ENCODE results near the gene GPR179.

The GPR179 gene

GRCh38 chr17:38342886-38343607 is 709 bp downstream of the GPR179 start:
- TF ChIP-seq CREB1 (IDR thresholded peaks at IDR 0.05; ENCODE audit: low read depth) (no peak), EP300 (IDR thresholded peaks at IDR 0.05; ENCODE audit: borderline replicate concordance) (no peak), TAF1 (IDR thresholded peaks at IDR 0.05; ENCODE audit: low read depth) (no peak), EGR1 (IDR thresholded peaks at IDR 0.05) (no peak), TEAD4 (IDR thresholded peaks at IDR 0.05) (no peak), USF1 (IDR thresholded peaks at IDR 0.05) (no peak), YY1 (IDR thresholded peaks at IDR 0.05; ENCODE audit: low read depth) (no peak), TCF12 (IDR thresholded peaks at IDR 0.05; ENCODE audit: low read depth) (no peak), CEBPB (IDR thresholded peaks at IDR 0.05) (no peak), FOXM1 (IDR thresholded peaks at IDR 0.05; ENCODE audit: borderline replicate concordance, low read depth) (no peak), NFIC (IDR thresholded peaks at IDR 0.05) (no peak), ZBTB7A (IDR thresholded peaks at IDR 0.05; ENCODE audit: low read depth) (no peak), RAD21 (IDR thresholded peaks at IDR 0.05; ENCODE audit: low read depth) (no peak)
- TF ChIP-seq, protein P1, sequence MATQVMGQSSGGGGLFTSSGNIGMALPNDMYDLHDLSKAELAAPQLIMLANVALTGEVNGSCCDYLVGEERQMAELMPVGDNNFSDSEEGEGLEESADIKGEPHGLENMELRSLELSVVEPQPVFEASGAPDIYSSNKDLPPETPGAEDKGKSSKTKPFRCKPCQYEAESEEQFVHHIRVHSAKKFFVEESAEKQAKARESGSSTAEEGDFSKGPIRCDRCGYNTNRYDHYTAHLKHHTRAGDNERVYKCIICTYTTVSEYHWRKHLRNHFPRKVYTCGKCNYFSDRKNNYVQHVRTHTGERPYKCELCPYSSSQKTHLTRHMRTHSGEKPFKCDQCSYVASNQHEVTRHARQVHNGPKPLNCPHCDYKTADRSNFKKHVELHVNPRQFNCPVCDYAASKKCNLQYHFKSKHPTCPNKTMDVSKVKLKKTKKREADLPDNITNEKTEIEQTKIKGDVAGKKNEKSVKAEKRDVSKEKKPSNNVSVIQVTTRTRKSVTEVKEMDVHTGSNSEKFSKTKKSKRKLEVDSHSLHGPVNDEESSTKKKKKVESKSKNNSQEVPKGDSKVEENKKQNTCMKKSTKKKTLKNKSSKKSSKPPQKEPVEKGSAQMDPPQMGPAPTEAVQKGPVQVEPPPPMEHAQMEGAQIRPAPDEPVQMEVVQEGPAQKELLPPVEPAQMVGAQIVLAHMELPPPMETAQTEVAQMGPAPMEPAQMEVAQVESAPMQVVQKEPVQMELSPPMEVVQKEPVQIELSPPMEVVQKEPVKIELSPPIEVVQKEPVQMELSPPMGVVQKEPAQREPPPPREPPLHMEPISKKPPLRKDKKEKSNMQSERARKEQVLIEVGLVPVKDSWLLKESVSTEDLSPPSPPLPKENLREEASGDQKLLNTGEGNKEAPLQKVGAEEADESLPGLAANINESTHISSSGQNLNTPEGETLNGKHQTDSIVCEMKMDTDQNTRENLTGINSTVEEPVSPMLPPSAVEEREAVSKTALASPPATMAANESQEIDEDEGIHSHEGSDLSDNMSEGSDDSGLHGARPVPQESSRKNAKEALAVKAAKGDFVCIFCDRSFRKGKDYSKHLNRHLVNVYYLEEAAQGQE (IDR thresholded peaks at IDR 0.05; ENCODE audit: low read depth): no peak
- TF ChIP-seq, protein P2, sequence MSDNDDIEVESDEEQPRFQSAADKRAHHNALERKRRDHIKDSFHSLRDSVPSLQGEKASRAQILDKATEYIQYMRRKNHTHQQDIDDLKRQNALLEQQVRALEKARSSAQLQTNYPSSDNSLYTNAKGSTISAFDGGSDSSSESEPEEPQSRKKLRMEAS (IDR thresholded peaks at IDR 0.05): no peak

DNA sequence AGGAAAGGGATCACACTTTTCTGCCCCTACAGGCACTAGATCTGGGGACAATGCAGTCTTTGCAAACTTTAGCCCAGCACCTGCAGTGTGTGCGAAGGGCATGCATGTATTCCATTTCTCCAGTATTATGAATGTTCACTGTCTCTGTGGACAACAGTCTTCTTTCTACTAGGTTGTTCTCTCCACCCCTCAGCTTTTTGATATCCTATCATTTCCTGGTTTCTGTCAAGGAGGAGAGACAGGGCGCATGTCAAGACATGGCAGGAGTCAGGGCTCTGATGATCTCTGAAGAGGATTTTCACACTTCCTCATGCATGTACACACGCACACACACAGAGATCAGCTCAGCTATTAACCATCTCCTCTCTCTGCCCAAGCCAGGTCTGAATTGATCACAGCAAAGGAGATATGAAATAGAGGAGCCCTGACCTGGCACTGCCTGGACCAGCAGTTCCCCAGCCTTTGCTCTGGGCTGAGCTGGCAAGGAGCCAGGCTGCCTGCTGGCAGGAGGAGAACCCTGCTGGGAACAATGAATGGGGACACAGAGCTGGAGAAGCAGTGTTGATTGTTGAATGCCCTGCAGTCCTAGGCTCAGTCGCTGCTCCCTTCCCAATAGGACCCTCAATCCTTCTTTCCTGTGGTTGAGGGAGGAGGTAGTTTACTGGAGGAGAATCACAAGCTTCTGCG is 2.6 kb downstream of the GPR179 start:
- peak; percentile 99 for TF ChIP-seq NFIC (IDR thresholded peaks at IDR 0.05)
- 0 out of 2 replicates have a peak, but pooled peaks have one; percentile 36 for TF ChIP-seq ZBTB7A (IDR thresholded peaks at IDR 0.05; ENCODE audit: low read depth)
- peak; percentile 28; the same call in 1 of the 2 replicates for TF ChIP-seq TEAD4 (IDR thresholded peaks at IDR 0.05)
- no peak for TF ChIP-seq TAF1 (IDR thresholded peaks at IDR 0.05; ENCODE audit: low read depth)
- TF ChIP-seq, protein P1 (IDR thresholded peaks at IDR 0.05; ENCODE audit: low read depth): no peak
- no peak for TF ChIP-seq USF1 (IDR thresholded peaks at IDR 0.05)
- no peak for TF ChIP-seq FOXM1 (IDR thresholded peaks at IDR 0.05; ENCODE audit: borderline replicate concordance, low read depth)
- TF ChIP-seq EGR1 (IDR thresholded peaks at IDR 0.05): no peak
- TF ChIP-seq YY1 (IDR thresholded peaks at IDR 0.05; ENCODE audit: low read depth): no peak
- TF ChIP-seq, protein P2 (IDR thresholded peaks at IDR 0.05): peak; percentile 51; the same call in 1 of the 2 replicates
- TF ChIP-seq CREB1 (IDR thresholded peaks at IDR 0.05; ENCODE audit: low read depth): no peak
- peak; percentile 66 for TF ChIP-seq TCF12 (IDR thresholded peaks at IDR 0.05; ENCODE audit: low read depth)
- TF ChIP-seq EP300 (IDR thresholded peaks at IDR 0.05; ENCODE audit: borderline replicate concordance): no peak
- TF ChIP-seq CEBPB (IDR thresholded peaks at IDR 0.05): no peak
- TF ChIP-seq RAD21 (IDR thresholded peaks at IDR 0.05; ENCODE audit: low read depth): no peak; the same call in 1 of the 2 replicates

GRCh38 chr17:38339891-38340290 is 3.9 kb downstream of the GPR179 start:
- no peak for TF ChIP-seq ZBTB7A (IDR thresholded peaks at IDR 0.05; ENCODE audit: low read depth)
- TF ChIP-seq EGR1 (IDR thresholded peaks at IDR 0.05): no peak
- TF ChIP-seq EP300 (IDR thresholded peaks at IDR 0.05; ENCODE audit: borderline replicate concordance): no peak
- TF ChIP-seq TEAD4 (IDR thresholded peaks at IDR 0.05): no peak
- TF ChIP-seq, protein P2 (IDR thresholded peaks at IDR 0.05): no peak
- TF ChIP-seq YY1 (IDR thresholded peaks at IDR 0.05; ENCODE audit: low read depth): no peak
- TF ChIP-seq TAF1 (IDR thresholded peaks at IDR 0.05; ENCODE audit: low read depth): no peak
- no peak for TF ChIP-seq CEBPB (IDR thresholded peaks at IDR 0.05)
- TF ChIP-seq TCF12 (IDR thresholded peaks at IDR 0.05; ENCODE audit: low read depth): no peak
- no peak for TF ChIP-seq FOXM1 (IDR thresholded peaks at IDR 0.05; ENCODE audit: borderline replicate concordance, low read depth)
- TF ChIP-seq CREB1 (IDR thresholded peaks at IDR 0.05; ENCODE audit: low read depth): no peak

GRCh38 chr17:38338535-38338934 is 5.2 kb downstream of the GPR179 start:
- TF ChIP-seq TAF1 (IDR thresholded peaks at IDR 0.05; ENCODE audit: low read depth) (no peak), CREB1 (IDR thresholded peaks at IDR 0.05; ENCODE audit: low read depth) (no peak), RAD21 (IDR thresholded peaks at IDR 0.05; ENCODE audit: low read depth) (no peak), FOXM1 (IDR thresholded peaks at IDR 0.05; ENCODE audit: borderline replicate concordance, low read depth) (no peak), CEBPB (IDR thresholded peaks at IDR 0.05) (no peak), TEAD4 (IDR thresholded peaks at IDR 0.05) (no peak), EP300 (IDR thresholded peaks at IDR 0.05; ENCODE audit: borderline replicate concordance) (no peak), TCF12 (IDR thresholded peaks at IDR 0.05; ENCODE audit: low read depth) (no peak), YY1 (IDR thresholded peaks at IDR 0.05; ENCODE audit: low read depth) (no peak), ZBTB7A (IDR thresholded peaks at IDR 0.05; ENCODE audit: low read depth) (no peak), EGR1 (IDR thresholded peaks at IDR 0.05) (no peak), USF1 (IDR thresholded peaks at IDR 0.05) (no peak), NFIC (IDR thresholded peaks at IDR 0.05) (no peak)
- TF ChIP-seq, protein P1 (IDR thresholded peaks at IDR 0.05; ENCODE audit: low read depth): no peak
- TF ChIP-seq, protein P2 (IDR thresholded peaks at IDR 0.05): no peak
